Heart right ventricle (tissue), 16 donors: Measurements from ENCODE around the gene SLC8A2. TPM values are rescaled to one million over a fixed set of nuclear protein-coding genes. Genes with fewer than 3 reads are reported as not detected.
"Not testable (repeated sequence)": the region's sequence is repeated elsewhere in the genome, so short reads cannot be mapped to it uniquely, and the experiment has no call there.

ENCODE experiments used
- ATAC-seq, 8 donors: fragments of 200-7000 bp; cut with Tn5 transposase; one replicate each; pipeline ENCODE4 v1.9.1; 2020; ENCODE audit warnings: mild to moderate bottlenecking in 8 of 8, moderate library complexity in 8 of 8, moderate number of reproducible peaks in 1 of 8
- DNase-seq, 2 donors: peaks; one replicate each; pipeline ENCODE4 v3.0.0-alpha.2; 2020
- H3K27ac ChIP-seq, 10 donors: fragments of 200-600 bp; sonication (generic) in 2 of 10; one replicate each; pipeline versions ENCODE4 v1.5.0 to v1.8.0; 2020 to 2022; ENCODE audit warnings: mild to moderate bottlenecking in 3 of 10
- H3K27me3 ChIP-seq, 7 donors: fragments of 200-600 bp; one replicate each; pipeline ENCODE4 v1.8.0; 2021 to 2022; ENCODE audit warnings: mild to moderate bottlenecking in 2 of 7
- H3K36me3 ChIP-seq, 9 donors: fragments of 200-600 bp; sonication (generic) in 1 of 9; one replicate each; pipeline versions ENCODE4 v1.5.0 to v1.8.0; 2020 to 2022; ENCODE audit warnings: mild to moderate bottlenecking in 2 of 9
- H3K4me1 ChIP-seq, 9 donors: fragments of 200-600 bp; sonication (generic) in 1 of 9; one replicate each; pipeline versions ENCODE4 v1.5.0 to v1.8.0; 2020 to 2022; ENCODE audit warnings: mild to moderate bottlenecking in 4 of 9
- H3K4me3 ChIP-seq, 10 donors: fragments of 200-600 bp; sonication (generic) in 2 of 10; one replicate each; pipeline versions ENCODE4 v1.5.0 to v1.8.0; 2020 to 2022; ENCODE audit warnings: mild to moderate bottlenecking in 7 of 10, moderate library complexity in 2 of 10
- H3K9me3 ChIP-seq, 11 donors: fragments of 200-600 bp in 10 of 11; sonication (generic) in 2 of 11; one replicate each; pipeline versions ENCODE4 v1.5.0 to v1.8.0; 2013 to 2022; ENCODE audit warnings: mild to moderate bottlenecking in 2 of 11, control low read depth in 1 of 11, moderate library complexity in 1 of 11
- CTCF ChIP-seq, 9 donors: fragments of 200-600 bp; sonication (generic) in 2 of 9; IDR thresholded peaks; one replicate each; pipeline versions ENCODE4 v1.5.0 to v1.8.0; 2021 to 2022; ENCODE audit warnings: antibody characterized with exemption in 9 of 9, mild to moderate bottlenecking in 5 of 9, moderate library complexity in 1 of 9
- WGBS, 2 donors: extraction: QIAGEN DNeasy Blood & Tissue Kit; methylation state at CpG; one replicate each; pipeline ENCODE4 v1.1.7; 2013; ENCODE audit warnings: inconsistent platforms in 1 of 2; 5-methylcytosine and 5-hydroxymethylcytosine counted together
- intact Hi-C, 10 donors: fragments of 100-400 bp; cut with DNase I; formaldehyde crosslinking; loops; one replicate each; pipeline versions ENCODE4 v1.11.1 to v1.14.2; 2022
- polyA plus RNA-seq, 2 donors: library from polyadenylated mRNA; stranded (reverse); fragments of 200-250 nt; gene quantifications; one replicate each; pipeline ENCODE4 v1.2.3, GENCODE V29; 2013
- total RNA-seq, 10 donors: library from RNA; stranded (reverse); fragmentation: NEBNext Ultra II Directional in 3 of 10; extraction: Animal tissue kit (Norgen Biotek cat#: 25700) in 3 of 10; gene quantifications; one replicate each; pipeline versions ENCODE4 v1.2.1 to v1.2.4, GENCODE V29; 2021 to 2023
- donor health status: Arrhythmogenic right ventricular cardiomyopathy.
- donor health status: ischemic (EF 13 %, LVEDD 7.1; RV severe dilation, severe dysfunction).
- donor health status: healthy with polysubstance abuse.
- donor health status: DM: no; HTN: yes; CAD: no.
- donor health status: DM: no; HTN: no; CAD: no.
- donor health status: ischemic (EF 25% LVEDD 6.9; RV normal size, moderate dysfunction).
- donor health status: ischemic (EF 25% LVEDD 5.7; RV mildly dilated, moderate dysfunction).
- donor health status: healthy.
- donor health status: DM: yes; HTN: yes; CAD: no.
- donor health status: Ischemic cardiomyopathy.
- donor health status: ischemic (EF 35%, LVEDD 5.7; RV mildly dilated, moderate dysfunction).
- donor health status: nonischemic (EF 11% LVEDD 7.7; RV severe dilation, severe dysfunction).
- donor health status: DM: yes; HTN: yes; CAD: no.
- donor health status: PGD.
- donor health status: ischemic (EF 29% LVEDD 5.4; RV normal size, mild dysfunction).
- donor health status: nonischemic (EF 23%, LVEDD 6.1; RV moderate dilation, normal function).

The SLC8A2 gene
- total and polyA plus RNA-seq, 12 donors, result 0.03 to 0.64 (median 0.15) TPM; not detected in 3

GRCh38 chr19:47389150-47389556 is 82.5 kb downstream of the SLC8A2 start:
- intact Hi-C loops, result loop anchor here in 1 of 10 donors (5.0 kb wide), 1 partner anchor 87 kb away; no protein-coding TSS in a partner anchor
- no peaks in the 10 kb centered on the region for H3K36me3 ChIP-seq

GRCh38 chr19:47388721-47389120 is 83.0 kb downstream of the SLC8A2 start:
- Histone ChIP-seq H3K27ac (peak overlapping the region in 2 of 10 donors; percentile 70 to 89), H3K27me3 (peaks cover 0 to 18% (median 10%) of the 10 kb centered on the region in 7 donors), H3K4me1 (peaks cover 0 to 30% (median 0%) of the 10 kb centered on the region in 9 donors)
- H3K36me3 ChIP-seq, H3K9me3 ChIP-seq, DNase-seq, H3K4me3 ChIP-seq: not testable (repeated sequence)
- intact Hi-C loops, result loop anchor here in 1 of 10 donors (5.0 kb wide), 1 partner anchor 86 kb away; no protein-coding TSS in a partner anchor
- WGBS, 2 donors, result 79% methylated on average over 5 of the region's 5 CpGs
- ATAC-seq, result peak in 1 of 8 donors; percentile 57

More at GRCh38 chr19:47389150-47389556, 82.5 kb downstream of the SLC8A2 start:
- TF ChIP-seq CTCF (IDR thresholded peaks at IDR 0.05), result no peak
- Histone ChIP-seq H3K27ac (peak overlapping the region in 1 of 10 donors; percentile 89), H3K4me1 (peaks cover 0 to 27% (median 0%) of the 10 kb centered on the region in 9 donors), H3K27me3 (peaks cover 0 to 18% (median 10%) of the 10 kb centered on the region in 7 donors), H3K4me3 (no peak overlapping the region), H3K9me3 (no peaks in the 10 kb centered on the region)
- 72% methylated on average over 9 of the region's 9 CpGs for WGBS, 2 donors
- DNase-seq (no peak), ATAC-seq (peak in 4 of 8 donors; percentile 51 to 71 (median 59))

GRCh38 chr19:47387623-47388022 is 84.1 kb downstream of the SLC8A2 start:
- H3K4me3 ChIP-seq, DNase-seq, H3K9me3 ChIP-seq, ATAC-seq, H3K36me3 ChIP-seq: not testable (repeated sequence)
- WGBS, 2 donors, result 78 to 79% methylated on average over 3 of the region's 3 CpGs
- H3K27me3 ChIP-seq, result peaks cover 0 to 18% (median 8%) of the 10 kb centered on the region in 7 donors
- H3K4me1 ChIP-seq, result peaks cover 0 to 40% (median 0%) of the 10 kb centered on the region in 9 donors
- intact Hi-C loops, result loop anchor here in 1 of 10 donors (5.0 kb wide), 1 partner anchor 85 kb away; no protein-coding TSS in a partner anchor
- peak overlapping the region in 1 of 10 donors; percentile 89 for H3K27ac ChIP-seq

- not testable (repeated sequence) for DNase-seq, H3K27me3 ChIP-seq, H3K9me3 ChIP-seq, H3K4me3 ChIP-seq, ATAC-seq
- WGBS, 2 donors, result 86 to 89% methylated on average over 12 of the region's 12 CpGs
- Histone ChIP-seq H3K4me1 (peaks cover 0 to 48% (median 0%) of the 10 kb centered on the region in 9 donors), H3K36me3 (peaks cover 0 to 15% (median 9%) of the 10 kb centered on the region in 9 donors), H3K27ac (peak overlapping the region in 1 of 10 donors; percentile 89)
- intact Hi-C loops, result loop anchor here in 1 of 10 donors (5.0 kb wide), 1 partner anchor 84 kb away; no protein-coding TSS in a partner anchor
Observed at GRCh38 chr19:47386582-47386981, 85.1 kb downstream of the SLC8A2 start.

GRCh38 chr19:47384533-47384932 is 87.2 kb downstream of the SLC8A2 start:
- 86 to 95% methylated on average over 4 of the region's 4 CpGs for WGBS, 2 donors
- H3K9me3 ChIP-seq, H3K27ac ChIP-seq, H3K4me3 ChIP-seq, ATAC-seq, DNase-seq, intact Hi-C loops, H3K27me3 ChIP-seq: not testable (repeated sequence)
- peaks cover 0 to 36% (median 24%) of the 10 kb centered on the region in 9 donors for H3K36me3 ChIP-seq
- H3K4me1 ChIP-seq, result peaks cover 0 to 36% (median 0%) of the 10 kb centered on the region in 9 donors

GRCh38 chr19:47383890-47384289 is 87.8 kb downstream of the SLC8A2 start:
- DNase-seq, ATAC-seq, H3K9me3 ChIP-seq, H3K4me3 ChIP-seq, intact Hi-C loops, H3K27me3 ChIP-seq: not testable (repeated sequence)
- H3K36me3 ChIP-seq, result peaks cover 0 to 42% (median 24%) of the 10 kb centered on the region in 9 donors
- H3K4me1 ChIP-seq, result peaks cover 0 to 30% (median 0%) of the 10 kb centered on the region in 9 donors
- peak overlapping the region in 2 of 10 donors; percentile 41 to 67 for H3K27ac ChIP-seq
- WGBS, 2 donors, result 83 to 93% methylated on average over 5 of the region's 5 CpGs
